ENCODE measurements around the gene TRNP1. TPM values are rescaled to one million over a fixed set of nuclear protein-coding genes. Genes with fewer than 3 reads are reported as not detected.

Gene TRNP1
- total and polyA plus RNA-seq, 10 of the 15 experiments (the other 5 are each of a cell fraction or from before 2014, with no cell fraction given): 0.13 TPM; not detected in 9

DNA sequence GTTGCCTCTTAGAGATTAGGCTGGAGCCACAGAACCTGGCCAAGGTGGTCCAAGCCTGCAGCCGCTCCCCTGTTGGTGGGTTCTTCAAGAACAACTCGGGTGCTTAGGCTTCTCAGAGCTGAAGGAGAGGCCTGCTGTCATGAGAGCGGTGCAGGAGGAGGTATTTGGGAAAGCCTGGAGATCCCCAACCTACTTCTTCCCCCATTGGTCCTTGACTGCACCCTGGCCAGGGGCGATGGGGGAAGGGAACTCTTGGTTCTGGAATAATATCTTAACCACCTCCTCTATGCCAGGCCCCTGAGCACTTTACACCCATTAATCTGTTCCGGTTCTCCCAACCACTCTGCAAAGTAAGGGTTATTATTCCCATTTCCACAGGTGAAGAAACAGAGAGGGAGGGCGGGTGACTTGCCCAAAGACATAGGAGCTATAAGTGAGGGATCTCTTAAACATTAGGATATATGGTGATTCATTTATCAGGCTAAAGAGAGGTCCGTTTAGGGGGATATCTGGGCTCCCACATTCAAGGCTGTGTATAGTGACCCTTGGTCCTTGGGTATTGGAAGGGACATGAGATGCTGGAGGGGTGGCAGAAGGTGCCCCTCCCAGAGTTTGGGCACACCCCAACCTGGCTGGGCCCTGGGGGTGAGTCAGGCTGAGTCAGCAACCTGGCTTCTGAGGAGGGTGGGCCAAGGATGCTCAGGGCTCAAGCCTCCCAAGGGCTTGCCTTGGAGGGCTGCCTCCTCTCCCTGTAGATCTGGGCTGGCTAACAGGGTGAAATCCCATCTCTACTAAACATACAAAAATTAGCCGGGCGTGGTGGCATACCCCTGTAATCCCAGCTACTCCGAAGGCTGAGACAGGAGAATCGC is 5.2 kb downstream of the TRNP1 start (continued):
- TF ChIP-seq JUNB (IDR thresholded peaks at IDR 0.05) (no peak), SMARCA5 (IDR thresholded peaks at IDR 0.05) (no peak)

DNA sequence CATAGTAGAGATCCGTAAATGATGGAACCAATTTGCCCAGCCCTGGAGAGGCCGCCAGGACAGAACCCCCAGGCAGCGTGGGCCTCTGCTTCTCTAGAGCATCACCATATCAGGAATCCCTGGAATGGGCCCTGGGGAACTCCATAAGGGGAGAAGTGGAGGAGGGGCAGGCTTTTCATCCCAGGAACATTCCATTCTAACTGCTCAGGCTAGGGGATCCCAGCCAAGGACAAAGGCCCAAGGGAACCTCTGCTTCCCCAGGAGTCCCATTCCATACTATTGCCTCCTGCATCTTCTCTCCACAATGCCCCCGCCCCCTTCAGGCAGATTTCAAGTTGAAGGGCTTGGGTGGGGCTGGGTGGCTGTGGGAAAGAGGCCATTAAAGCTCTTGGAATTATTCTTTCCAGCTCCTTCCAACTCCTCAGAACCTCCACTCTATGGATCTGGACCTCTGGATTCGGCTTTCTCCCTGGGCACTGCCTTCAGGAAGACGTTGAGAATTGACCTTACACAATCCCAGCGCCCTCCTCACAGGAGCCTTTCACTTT is 6.0 kb downstream of the TRNP1 start:
- intact Hi-C loops (cut with micrococcal nuclease; ENCODE audit: unreplicated experiment) (loop anchor here (5.0 kb wide), 1 partner anchor 43 kb away; no protein-coding TSS in a partner anchor), in situ Hi-C loops (cut with MboI) (no loop called here)
- no peaks in the 10 kb centered on the region for H3K36me3 ChIP-seq (ENCODE audit: control insufficient read depth in 2 of 2, insufficient read depth in 2 of 2, low read length in 1 of 2)
- ChIA-PET POLR2A (no interaction called here), RAD21 (ENCODE audit: unreplicated experiment) (no interaction called here), SMC1A (ENCODE audit: uncharacterized antibody, unreplicated experiment) (no interaction called here), CTCF (interaction anchor here (3.9 to 7.0 kb wide), 2 partner anchors 45 to 97 kb away, joined by 72 to 99 read pairs; no protein-coding TSS in a partner anchor)
- FAIRE-seq (no peak), ATAC-seq (no peak), DNase-seq (ENCODE audit: low read depth, low spot score) (no peak)
- 17% methylated on average over 7 of the region's 7 CpGs for whole genome bisulfite sequencing (ENCODE audit: insufficient coverage, insufficient replicate concordance, low lambda C conversion rate, missing lambda C conversion rate)
- no peak overlapping the region for H3K4me2 ChIP-seq (ENCODE audit: control insufficient read depth, insufficient read depth)
- no peaks in the 10 kb centered on the region for H3K9me3 ChIP-seq (replicated peaks; ENCODE audit: control insufficient read depth, insufficient read depth, low read length)
- no peak overlapping the region for H3K9ac ChIP-seq (ENCODE audit: control insufficient read depth, insufficient read depth, low read length)
- H3K27me3 ChIP-seq (replicated peaks in 1 of 2; ENCODE audit: control insufficient read depth in 2 of 2, insufficient read depth in 2 of 2, low read length in 1 of 2): peaks cover under 1 to 8% of the 10 kb centered on the region in 2 experiments
- BruUV-seq (replicated peaks): no TSS peak
- H3K4me3 ChIP-seq: no peak overlapping the region
- TF ChIP-seq EED (IDR thresholded peaks at IDR 0.05; ENCODE audit: low read depth) (no peak), FOXK2 (IDR thresholded peaks at IDR 0.05) (no peak), ZNF217 (IDR thresholded peaks at IDR 0.05) (no peak), ESRRA (IDR thresholded peaks at IDR 0.05; ENCODE audit: low read length) (no peak)
- no peaks in the 10 kb centered on the region for H3K79me2 ChIP-seq (ENCODE audit: control insufficient read depth, insufficient read depth, low read length)
- no peak overlapping the region for H2AFZ ChIP-seq (ENCODE audit: control insufficient read depth, low read depth, low read length)
- no peak overlapping the region for H3K27ac ChIP-seq (ENCODE audit: control insufficient read depth, insufficient read depth)
- no peaks in the 10 kb centered on the region for H4K20me1 ChIP-seq (ENCODE audit: control insufficient read depth, insufficient read depth)
- H3K4me1 ChIP-seq (ENCODE audit: control insufficient read depth, insufficient read depth, low read length): peaks cover 3% of the 10 kb centered on the region

Data from GM12878 (cell line).